MM.1S (cell line): ENCODE measurements around the gene PRR3.
"Not testable (repeated sequence)": the region's sequence is repeated elsewhere in the genome, so short reads cannot be mapped to it uniquely, and the experiment has no call there.

Experiments
- EZH2 ChIP-seq: fragments of 300-600 bp; sonication (generic); optimal IDR thresholded peaks from 2 replicates; pipeline ENCODE3; 2017; ENCODE audit warnings: low read depth, mild to moderate bottlenecking, antibody characterized with exemption, low read length, mixed read lengths
- EZH2phosphoT487 ChIP-seq: fragments of 300-600 bp; sonication (generic); IDR thresholded peaks from 2 replicates; pipeline ENCODE4 v1.6.1; 2018; ENCODE audit warnings: antibody characterized with exemption, low read length

- TF ChIP-seq EZH2, EZH2phosphoT487: not testable (repeated sequence)
Measured at GRCh38 chr6:30597315-30598144, 40.4 kb downstream of the PRR3 start.
